Stomach (tissue), 4 donors: ENCODE measurements around the gene BET1.

Experiments
- CTCF ChIP-seq, 7 experiments: fragments of 450-650 bp in 4 of 7; fragments of 200-600 bp in 3 of 7; sonication (generic) in 3 of 7; IDR thresholded peaks; one replicate each; pipeline ENCODE4 v1.5.1; 2016 to 2019; ENCODE audit warnings: antibody characterized with exemption in 7 of 7, control low read depth in 2 of 7, mild to moderate bottlenecking in 1 of 7
- EP300 ChIP-seq: sonication (generic); formaldehyde crosslinking; IDR thresholded peaks from one replicate; pipeline ENCODE4 v1.6.1; 2017; ENCODE audit warnings: antibody characterized with exemption
- POLR2A ChIP-seq, 4 donors: fragments of 450-650 bp; IDR thresholded peaks; one replicate each; pipeline ENCODE4 v1.6.1; 2016; ENCODE audit warnings: antibody characterized with exemption in 4 of 4, control low read depth in 2 of 4, mild to moderate bottlenecking in 1 of 4, moderate library complexity in 1 of 4
- POLR2AphosphoS5 ChIP-seq, 3 donors: sonication (generic); formaldehyde crosslinking; IDR thresholded peaks; one replicate each; pipeline ENCODE4 v1.6.1; 2016; ENCODE audit warnings: antibody characterized with exemption in 3 of 3

DNA sequence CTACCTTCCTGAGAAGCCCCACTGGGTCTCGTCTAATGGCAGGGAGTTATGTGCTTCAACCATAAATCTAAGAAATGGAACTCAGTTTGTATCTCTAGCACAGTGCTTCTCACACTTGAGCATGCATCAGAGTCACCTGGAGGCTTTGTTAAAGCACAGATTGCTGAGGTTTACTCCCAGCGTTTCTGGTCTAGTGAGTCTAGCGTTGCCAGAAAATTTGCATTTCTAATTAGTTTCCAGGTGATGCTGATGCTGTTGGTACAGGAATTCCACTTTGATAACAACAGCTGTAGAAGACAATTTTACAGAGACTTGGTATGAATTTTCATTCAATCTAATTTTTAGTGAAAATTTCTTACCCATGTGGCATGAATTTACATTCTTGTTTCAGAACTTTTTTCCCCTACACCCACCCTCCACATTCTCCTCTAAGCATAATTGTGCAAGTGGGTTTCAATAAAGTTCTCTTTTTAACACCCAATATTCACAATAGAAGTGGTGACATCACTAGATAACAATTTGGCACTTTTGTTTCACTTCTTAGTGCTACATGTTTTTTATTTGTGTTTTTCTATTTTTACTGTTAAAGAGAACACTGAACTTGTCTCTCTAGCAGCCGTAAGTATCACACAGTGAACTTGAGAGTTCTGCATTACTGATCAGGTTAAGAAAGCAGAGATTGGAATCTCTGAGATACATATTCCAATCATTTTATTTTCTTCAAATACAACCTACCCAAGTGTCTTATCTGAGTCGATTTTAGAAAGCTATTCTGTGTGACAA lies 48.4 kb upstream of the BET1 start:
- no peak for TF ChIP-seq CTCF (IDR thresholded peaks at IDR 0.05)
- TF ChIP-seq EP300, result no peak
- no peak for TF ChIP-seq POLR2AphosphoS5 (IDR thresholded peaks at IDR 0.05)
- no peak for TF ChIP-seq POLR2A (IDR thresholded peaks at IDR 0.05)
